Coronary artery (tissue), 2 donors: ENCODE measurements around the gene QKI.

Experiments used
- DNase-seq: peaks from one replicate; pipeline ENCODE4 v3.0.0-alpha.2; 2017; ENCODE audit warnings: low spot score
- H3K27ac ChIP-seq, 2 donors: fragments of 200-600 bp; sonication (generic); one replicate each; pipeline ENCODE4 v1.5.1; 2016 to 2019
- H3K4me3 ChIP-seq: fragments of 200-600 bp; sonication (generic); 2 replicates; pipeline ENCODE4 v1.5.1; 2016; ENCODE audit warnings: mild to moderate bottlenecking, moderate library complexity
- TF ChIP-seq, protein P1 (sequence below): fragments of 200-600 bp; sonication (generic); IDR thresholded peaks from one replicate; pipeline ENCODE4 v1.5.1; 2019; ENCODE audit warnings: antibody characterized with exemption

Gene QKI

DNA sequence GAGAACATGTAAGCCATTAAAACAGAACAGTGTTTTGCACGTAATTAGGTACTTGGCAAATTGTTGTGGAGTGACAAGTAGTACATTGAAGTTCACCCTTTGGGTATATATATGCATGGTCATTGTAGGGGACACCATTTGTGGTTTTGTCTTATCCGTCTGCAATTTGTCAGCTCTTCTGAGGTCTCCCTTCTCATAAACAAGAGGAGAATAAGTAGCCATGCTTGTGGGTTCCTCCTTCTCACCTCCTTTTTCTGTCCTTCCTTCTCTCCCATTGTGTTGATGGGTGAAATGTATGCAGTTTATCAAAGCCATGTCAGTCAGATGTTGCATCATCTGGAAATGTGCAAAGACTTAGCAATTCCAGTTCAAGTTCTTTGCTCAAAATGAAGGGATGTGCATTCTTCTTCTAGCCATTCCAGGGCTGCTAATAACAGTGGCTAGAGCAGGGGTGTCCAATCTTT lies 70.9 kb downstream of the QKI start:
- Histone ChIP-seq H3K4me3 (no peak overlapping the region), H3K27ac (no peak overlapping the region)
- TF ChIP-seq, protein P1, sequence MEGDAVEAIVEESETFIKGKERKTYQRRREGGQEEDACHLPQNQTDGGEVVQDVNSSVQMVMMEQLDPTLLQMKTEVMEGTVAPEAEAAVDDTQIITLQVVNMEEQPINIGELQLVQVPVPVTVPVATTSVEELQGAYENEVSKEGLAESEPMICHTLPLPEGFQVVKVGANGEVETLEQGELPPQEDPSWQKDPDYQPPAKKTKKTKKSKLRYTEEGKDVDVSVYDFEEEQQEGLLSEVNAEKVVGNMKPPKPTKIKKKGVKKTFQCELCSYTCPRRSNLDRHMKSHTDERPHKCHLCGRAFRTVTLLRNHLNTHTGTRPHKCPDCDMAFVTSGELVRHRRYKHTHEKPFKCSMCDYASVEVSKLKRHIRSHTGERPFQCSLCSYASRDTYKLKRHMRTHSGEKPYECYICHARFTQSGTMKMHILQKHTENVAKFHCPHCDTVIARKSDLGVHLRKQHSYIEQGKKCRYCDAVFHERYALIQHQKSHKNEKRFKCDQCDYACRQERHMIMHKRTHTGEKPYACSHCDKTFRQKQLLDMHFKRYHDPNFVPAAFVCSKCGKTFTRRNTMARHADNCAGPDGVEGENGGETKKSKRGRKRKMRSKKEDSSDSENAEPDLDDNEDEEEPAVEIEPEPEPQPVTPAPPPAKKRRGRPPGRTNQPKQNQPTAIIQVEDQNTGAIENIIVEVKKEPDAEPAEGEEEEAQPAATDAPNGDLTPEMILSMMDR: no peak
- DNase-seq: no peak

DNA sequence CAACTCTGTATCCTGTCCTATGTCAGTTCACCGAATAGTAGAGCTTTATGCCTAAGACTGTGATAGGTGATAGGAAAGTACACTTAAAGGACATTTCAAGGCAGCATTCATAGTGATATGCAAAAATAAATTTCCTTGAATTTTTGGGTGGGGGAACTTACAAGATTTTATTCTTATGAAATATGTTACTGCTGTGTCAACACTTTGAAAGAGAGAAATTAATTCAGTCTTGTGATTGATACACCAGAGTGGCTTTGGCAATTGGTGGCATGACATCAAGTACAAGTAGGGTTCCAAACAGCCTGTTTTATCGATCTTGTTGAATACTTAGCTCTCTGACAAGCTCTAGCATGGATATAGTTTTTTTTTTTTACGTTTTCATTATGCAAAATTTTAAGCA lies 72.3 kb downstream of the QKI start:
- DNase-seq: no peak
- H3K4me3 ChIP-seq: no peak overlapping the region
- TF ChIP-seq, protein P1: no peak
- no peak overlapping the region for H3K27ac ChIP-seq

DNA sequence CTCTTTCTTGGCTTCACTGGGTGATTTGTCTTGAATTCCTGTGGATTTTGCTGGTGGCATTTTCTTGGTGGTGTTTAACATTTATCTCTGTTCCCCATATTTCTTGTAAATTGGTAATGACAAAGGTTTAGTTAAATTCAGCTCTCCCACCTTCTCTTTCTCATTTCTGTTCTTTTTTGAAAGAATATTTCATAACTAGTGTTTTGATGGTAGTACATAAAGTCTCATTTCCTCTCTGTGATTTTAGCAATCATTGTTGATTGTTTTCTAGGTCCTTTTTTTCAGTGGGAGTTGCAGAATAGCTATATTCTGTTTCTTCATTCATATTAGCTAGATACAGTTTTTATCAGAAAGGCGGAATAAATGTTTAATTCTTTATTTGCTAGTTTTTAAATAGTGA lies 73.1 kb downstream of the QKI start:
- DNase-seq: no peak
- no peak overlapping the region for H3K4me3 ChIP-seq
- H3K27ac ChIP-seq: no peak overlapping the region
- TF ChIP-seq, protein P1: no peak

DNA sequence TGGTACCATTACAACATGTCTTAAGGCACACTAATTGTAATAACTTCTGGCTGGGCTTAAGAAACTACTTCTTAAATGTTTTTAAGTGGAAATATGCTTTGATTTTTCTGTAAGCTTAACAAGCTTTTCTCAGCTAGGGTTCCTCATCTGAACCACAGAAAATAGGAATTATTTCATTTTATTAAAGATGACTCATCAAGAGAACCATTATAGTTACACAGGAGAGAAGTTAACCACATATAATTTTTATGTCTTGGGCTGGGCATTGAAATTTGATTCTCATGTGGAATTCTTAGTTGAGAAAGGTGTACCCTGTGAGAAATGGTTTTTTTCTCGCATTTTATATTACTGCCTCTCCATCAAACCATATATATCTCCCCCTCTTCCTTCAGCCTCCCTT lies 75.1 kb downstream of the QKI start:
- H3K4me3 ChIP-seq: no peak overlapping the region
- no peak overlapping the region for H3K27ac ChIP-seq
- no peak for DNase-seq
- TF ChIP-seq, protein P1: no peak

DNA sequence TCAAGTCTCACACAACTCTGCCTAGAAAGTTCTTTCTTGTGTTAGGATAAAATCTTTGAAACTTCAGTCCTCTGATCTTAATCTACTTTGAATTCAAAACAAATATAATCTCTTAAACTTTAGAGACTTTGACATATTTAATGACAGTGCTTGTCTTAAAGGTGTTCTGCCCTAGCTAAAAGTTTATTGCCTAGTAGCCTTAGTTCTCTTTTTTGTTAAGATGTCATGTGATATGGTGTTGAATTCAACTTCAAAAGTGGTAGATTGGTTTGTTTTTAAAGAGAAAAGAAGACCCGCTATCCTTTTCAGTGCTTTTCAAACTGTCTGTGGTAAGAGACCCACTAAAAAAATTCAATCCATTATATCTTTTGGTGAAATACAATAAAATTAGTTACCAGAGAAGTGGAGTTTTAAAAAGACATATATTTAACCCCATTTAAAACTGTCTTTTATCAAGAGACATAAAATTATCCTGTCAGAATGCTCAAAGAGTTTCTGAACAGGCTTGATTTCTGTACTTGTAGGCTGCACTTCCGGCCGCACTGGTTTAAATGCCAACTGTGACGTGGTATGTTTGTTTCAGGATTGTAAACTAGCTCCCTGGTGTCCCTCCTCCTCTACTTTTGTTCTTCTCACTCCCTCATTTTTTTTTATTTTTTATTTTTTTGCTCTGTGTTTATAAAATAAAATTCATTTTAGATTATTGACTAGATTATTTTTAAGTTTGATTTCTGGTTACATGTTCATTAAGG lies 76.5 kb downstream of the QKI start:
- DNase-seq: no peak
- Histone ChIP-seq H3K27ac (no peak overlapping the region), H3K4me3 (no peak overlapping the region)
- TF ChIP-seq, protein P1: no peak

DNA sequence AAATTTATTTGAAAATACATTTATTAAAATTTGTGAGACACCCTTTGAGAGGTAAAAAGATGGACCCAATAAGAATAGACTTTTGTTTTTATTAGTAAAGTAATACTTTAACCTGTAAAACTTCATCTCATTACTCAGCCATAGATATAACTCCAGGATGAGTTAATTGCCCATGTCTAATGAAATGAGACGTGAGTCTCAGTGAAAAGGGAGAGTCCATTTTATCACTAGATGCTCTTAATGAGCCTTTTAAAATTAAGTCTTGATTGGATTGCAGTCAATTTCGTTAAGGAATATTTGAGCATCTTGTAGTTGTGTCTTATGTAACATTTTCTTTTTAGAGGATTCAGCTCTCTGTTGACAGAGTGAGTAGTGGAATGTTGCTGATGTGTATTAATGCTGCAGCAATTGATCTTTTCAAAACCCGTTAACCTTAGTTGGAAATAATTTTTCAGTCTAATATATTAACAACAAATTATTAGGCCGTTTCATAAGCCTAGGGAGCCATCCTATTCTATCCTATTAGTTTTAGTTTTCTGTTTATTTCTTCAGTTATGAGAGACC lies 77.3 kb downstream of the QKI start:
- DNase-seq: no peak
- H3K4me3 ChIP-seq: no peak overlapping the region
- no peak overlapping the region for H3K27ac ChIP-seq
- TF ChIP-seq, protein P1: no peak

DNA sequence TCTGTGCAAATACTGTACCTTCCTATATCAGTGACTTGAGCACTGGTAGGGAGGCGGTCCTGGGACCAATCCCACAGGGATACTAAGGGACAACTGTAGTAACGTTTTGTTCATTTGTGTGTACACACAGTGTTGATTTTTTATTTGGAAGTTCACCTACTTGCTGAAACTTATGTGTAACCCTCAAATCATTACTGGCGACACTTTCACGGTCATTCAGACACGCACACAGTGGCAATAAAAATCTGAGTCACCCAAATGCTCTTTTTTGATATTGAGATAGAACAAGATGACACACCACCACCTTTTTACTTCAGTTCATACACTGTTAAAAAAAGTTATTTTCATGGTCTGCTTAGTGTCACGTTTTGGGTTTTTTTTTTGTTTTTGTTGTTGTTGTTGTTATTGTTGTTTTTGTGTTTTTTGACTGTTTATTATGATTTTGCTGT lies 79.8 kb downstream of the QKI start:
- no peak overlapping the region for H3K27ac ChIP-seq
- no peak for DNase-seq
- TF ChIP-seq, protein P1: no peak
- no peak overlapping the region for H3K4me3 ChIP-seq
